HepG2 (cell line): ENCODE data around the gene MYADML2. TPM values are rescaled to one million over a fixed set of nuclear protein-coding genes. Genes with fewer than 3 reads are reported as not detected.

Experiments
- ATF7-NPFF ChIP-seq: sonication (generic); formaldehyde crosslinking; IDR thresholded peaks from 2 replicates; pipeline ENCODE4 v1.8.1; 2023; ENCODE audit warnings: mild to moderate bottlenecking, low read depth, missing genetic modification reagents, moderate library complexity
- MZF1 ChIP-seq: sonication (generic); formaldehyde crosslinking; IDR thresholded peaks from 2 replicates; pipeline ENCODE4 v1.8.1; 2023; ENCODE audit warnings: mild to moderate bottlenecking, missing genetic modification reagents, borderline replicate concordance
- SIX1 ChIP-seq: sonication (generic); formaldehyde crosslinking; IDR thresholded peaks from 2 replicates; pipeline ENCODE4 v1.4.0; 2020; ENCODE audit warnings: missing genetic modification reagents, borderline replicate concordance
- ZBTB40 ChIP-seq, 2 experiments: fragments of 450-650 bp in 1 of 2; sonication (generic) in 1 of 2; formaldehyde crosslinking in 1 of 2; IDR thresholded peaks; 2 replicates each; pipeline versions ENCODE4 v1.6.1 to v1.8.0; 2016 to 2022; ENCODE audit warnings: antibody characterized with exemption in 1 of 2, mild to moderate bottlenecking in 1 of 2, missing genetic modification reagents in 1 of 2
- ZKSCAN8 ChIP-seq: IDR thresholded peaks from 2 replicates; pipeline ENCODE4 v1.6.1; 2016; ENCODE audit warnings: borderline replicate concordance, missing genetic modification reagents, missing compliant biosample characterization
- ZNF562 ChIP-seq: sonication (generic); formaldehyde crosslinking; IDR thresholded peaks from 2 replicates; pipeline ENCODE4 v1.8.0; 2022; ENCODE audit warnings: missing genetic modification reagents, borderline replicate concordance
- ZNF7 ChIP-seq: IDR thresholded peaks from 2 replicates; pipeline ENCODE4 v1.6.1; 2016; ENCODE audit warnings: missing biosample characterization, missing genetic modification reagents
- ZNF83 ChIP-seq: sonication (generic); formaldehyde crosslinking; IDR thresholded peaks from 2 replicates; pipeline ENCODE4 v1.4.0; 2020; ENCODE audit warnings: missing genetic modification reagents, mild to moderate bottlenecking, borderline replicate concordance
- polyA plus RNA-seq, 8 experiments: library from polyadenylated mRNA; depleted of rRNA in 3 of 8; stranded (reverse) in 7 of 8; unstranded in 1 of 8; fragments of >200 nt; fragmentation: Illumina TruSeq in 4 of 8; extraction: Trizol in 4 of 8; gene quantifications; 2 replicates each; pipeline versions ENCODE4 v1.2.1 to v1.2.3, GENCODE V29; 2011 to 2016; ENCODE audit warnings: low read depth in 4 of 8, missing spikeins in 1 of 8, mixed read lengths in 1 of 8; ENCODE audit not compliant: insufficient read depth in 1 of 8
- total RNA-seq, 5 experiments: library from RNA; depleted of rRNA; stranded (reverse); fragments of >200 nt; fragmentation: Illumina TruSeq; extraction: Trizol; gene quantifications; 2 replicates each; pipeline ENCODE4 v1.2.3, GENCODE V29; 2016; ENCODE audit warnings: low read depth in 1 of 5
- TF ChIP-seq, protein P1 (sequence below): sonication (generic); formaldehyde crosslinking; IDR thresholded peaks from 2 replicates; pipeline ENCODE4 v1.4.0; 2020; ENCODE audit warnings: missing genetic modification reagents, mild to moderate bottlenecking, borderline replicate concordance
- TF ChIP-seq, protein P2 (sequence below): sonication (generic); formaldehyde crosslinking; IDR thresholded peaks from 2 replicates; pipeline ENCODE4 v1.8.0; 2022; ENCODE audit warnings: mild to moderate bottlenecking, missing genetic modification reagents, moderate library complexity
- TF ChIP-seq, protein P3 (sequence below): sonication (generic); formaldehyde crosslinking; IDR thresholded peaks from 2 replicates; pipeline ENCODE4 v1.4.0; 2020; ENCODE audit warnings: low read depth, missing genetic modification reagents

The MYADML2 gene
- total and polyA plus RNA-seq, 2 of the 13 experiments (the other 11 are each of a cell fraction or from before 2014, with no cell fraction given) = not detected

- no peak for TF ChIP-seq ZBTB40 (IDR thresholded peaks at IDR 0.05)
- no peak for TF ChIP-seq ZBTB40 (CRISPR knock-in tag; IDR thresholded peaks at IDR 0.05)
- TF ChIP-seq ZNF83 = no peak
- TF ChIP-seq, protein P1, sequence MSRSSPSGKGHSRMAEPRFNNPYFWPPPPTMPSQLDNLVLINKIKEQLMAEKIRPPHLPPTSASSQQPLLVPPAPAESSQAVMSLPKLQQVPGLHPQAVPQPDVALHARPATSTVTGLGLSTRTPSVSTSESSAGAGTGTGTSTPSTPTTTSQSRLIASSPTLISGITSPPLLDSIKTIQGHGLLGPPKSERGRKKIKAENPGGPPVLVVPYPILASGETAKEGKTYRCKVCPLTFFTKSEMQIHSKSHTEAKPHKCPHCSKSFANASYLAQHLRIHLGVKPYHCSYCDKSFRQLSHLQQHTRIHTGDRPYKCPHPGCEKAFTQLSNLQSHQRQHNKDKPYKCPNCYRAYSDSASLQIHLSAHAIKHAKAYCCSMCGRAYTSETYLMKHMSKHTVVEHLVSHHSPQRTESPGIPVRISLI (CRISPR knock-in tag) = no peak
- no peak for TF ChIP-seq SIX1 (CRISPR knock-in tag)
- TF ChIP-seq ZNF562 (CRISPR knock-in tag) = no peak
- TF ChIP-seq, protein P2, sequence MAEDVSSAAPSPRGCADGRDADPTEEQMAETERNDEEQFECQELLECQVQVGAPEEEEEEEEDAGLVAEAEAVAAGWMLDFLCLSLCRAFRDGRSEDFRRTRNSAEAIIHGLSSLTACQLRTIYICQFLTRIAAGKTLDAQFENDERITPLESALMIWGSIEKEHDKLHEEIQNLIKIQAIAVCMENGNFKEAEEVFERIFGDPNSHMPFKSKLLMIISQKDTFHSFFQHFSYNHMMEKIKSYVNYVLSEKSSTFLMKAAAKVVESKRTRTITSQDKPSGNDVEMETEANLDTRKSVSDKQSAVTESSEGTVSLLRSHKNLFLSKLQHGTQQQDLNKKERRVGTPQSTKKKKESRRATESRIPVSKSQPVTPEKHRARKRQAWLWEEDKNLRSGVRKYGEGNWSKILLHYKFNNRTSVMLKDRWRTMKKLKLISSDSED = no peak
- TF ChIP-seq MZF1 (CRISPR knock-in tag) = 0 out of 2 replicates have a peak, but pooled peaks have one; percentile 94
- TF ChIP-seq, protein P3, sequence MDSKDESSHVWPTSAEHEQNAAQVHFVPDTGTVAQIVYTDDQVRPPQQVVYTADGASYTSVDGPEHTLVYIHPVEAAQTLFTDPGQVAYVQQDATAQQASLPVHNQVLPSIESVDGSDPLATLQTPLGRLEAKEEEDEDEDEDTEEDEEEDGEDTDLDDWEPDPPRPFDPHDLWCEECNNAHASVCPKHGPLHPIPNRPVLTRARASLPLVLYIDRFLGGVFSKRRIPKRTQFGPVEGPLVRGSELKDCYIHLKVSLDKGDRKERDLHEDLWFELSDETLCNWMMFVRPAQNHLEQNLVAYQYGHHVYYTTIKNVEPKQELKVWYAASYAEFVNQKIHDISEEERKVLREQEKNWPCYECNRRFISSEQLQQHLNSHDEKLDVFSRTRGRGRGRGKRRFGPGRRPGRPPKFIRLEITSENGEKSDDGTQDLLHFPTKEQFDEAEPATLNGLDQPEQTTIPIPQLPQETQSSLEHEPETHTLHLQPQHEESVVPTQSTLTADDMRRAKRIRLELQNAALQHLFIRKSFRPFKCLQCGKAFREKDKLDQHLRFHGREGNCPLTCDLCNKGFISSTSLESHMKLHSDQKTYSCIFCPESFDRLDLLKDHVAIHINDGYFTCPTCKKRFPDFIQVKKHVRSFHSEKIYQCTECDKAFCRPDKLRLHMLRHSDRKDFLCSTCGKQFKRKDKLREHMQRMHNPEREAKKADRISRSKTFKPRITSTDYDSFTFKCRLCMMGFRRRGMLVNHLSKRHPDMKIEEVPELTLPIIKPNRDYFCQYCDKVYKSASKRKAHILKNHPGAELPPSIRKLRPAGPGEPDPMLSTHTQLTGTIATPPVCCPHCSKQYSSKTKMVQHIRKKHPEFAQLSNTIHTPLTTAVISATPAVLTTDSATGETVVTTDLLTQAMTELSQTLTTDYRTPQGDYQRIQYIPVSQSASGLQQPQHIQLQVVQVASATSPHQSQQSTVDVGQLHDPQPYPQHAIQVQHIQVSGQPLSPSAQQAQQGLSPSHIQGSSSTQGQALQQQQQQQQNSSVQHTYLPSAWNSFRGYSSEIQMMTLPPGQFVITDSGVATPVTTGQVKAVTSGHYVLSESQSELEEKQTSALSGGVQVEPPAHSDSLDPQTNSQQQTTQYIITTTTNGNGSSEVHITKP (CRISPR knock-in tag) = peak; percentile 50; the same call in 1 of the 2 replicates
- no peak for TF ChIP-seq ZNF7 (CRISPR knock-in tag)
- TF ChIP-seq ATF7-NPFF (CRISPR knock-in tag) = no peak
- TF ChIP-seq ZKSCAN8 (CRISPR knock-in tag) = no peak
These were observed 56.4 kb downstream of the MYADML2 start (continued) for GRCh38 chr17:81890447-81891302.
